Stimulated activated CD4-positive, alpha-beta T cell treated with anti-CD3 and anti-CD28 coated beads, TNF-alpha, amount 100 ng/mL, for 48 hours (primary cell): ENCODE data around the gene FOS.

Experiments
- DNase-seq, 3 donors: peaks; one replicate each; pipeline ENCODE4 v3.0.0-alpha.2; 2020; ENCODE audit warnings: low read depth in 3 of 3

FOS gene

DNA sequence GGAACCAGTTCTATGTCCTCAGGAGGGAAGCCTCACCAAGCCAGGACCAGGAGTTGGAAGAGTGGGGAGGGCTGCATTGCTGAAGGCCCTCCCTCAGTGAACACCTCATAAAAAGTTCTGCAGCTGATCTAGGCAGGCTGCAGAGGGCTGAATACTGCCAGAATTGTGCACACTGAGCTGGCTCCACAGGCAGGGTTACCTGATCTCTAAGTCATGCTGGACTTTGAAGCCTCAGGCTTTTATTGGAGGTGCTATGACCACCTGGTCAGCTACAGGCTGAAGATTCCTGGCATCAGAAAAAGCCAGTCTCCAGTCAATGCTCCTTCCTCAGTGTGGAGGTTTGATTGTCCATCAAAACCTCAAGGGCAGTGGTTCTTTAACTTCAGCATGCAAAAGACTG lies 39.7 kb downstream of the FOS start:
- no peak for DNase-seq

DNA sequence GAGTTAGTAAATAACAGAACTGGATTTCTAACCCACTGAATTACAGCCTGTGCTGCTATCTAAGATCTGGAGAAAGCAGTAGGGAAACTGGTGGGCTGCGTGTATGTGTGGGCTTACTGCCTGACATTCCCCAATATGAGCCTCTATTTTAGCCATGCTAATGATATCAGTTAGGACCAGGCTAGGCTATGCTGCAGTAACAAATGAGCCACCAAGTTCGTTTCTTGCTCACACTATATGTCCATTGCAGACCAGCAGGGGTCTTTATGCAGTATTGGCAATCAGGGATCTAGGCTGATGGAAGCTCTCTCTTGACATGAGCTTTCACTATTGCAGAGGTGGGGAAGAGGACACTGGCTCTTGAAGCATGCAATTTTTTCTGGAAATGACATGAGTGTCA lies 40.4 kb downstream of the FOS start:
- DNase-seq, result no peak

DNA sequence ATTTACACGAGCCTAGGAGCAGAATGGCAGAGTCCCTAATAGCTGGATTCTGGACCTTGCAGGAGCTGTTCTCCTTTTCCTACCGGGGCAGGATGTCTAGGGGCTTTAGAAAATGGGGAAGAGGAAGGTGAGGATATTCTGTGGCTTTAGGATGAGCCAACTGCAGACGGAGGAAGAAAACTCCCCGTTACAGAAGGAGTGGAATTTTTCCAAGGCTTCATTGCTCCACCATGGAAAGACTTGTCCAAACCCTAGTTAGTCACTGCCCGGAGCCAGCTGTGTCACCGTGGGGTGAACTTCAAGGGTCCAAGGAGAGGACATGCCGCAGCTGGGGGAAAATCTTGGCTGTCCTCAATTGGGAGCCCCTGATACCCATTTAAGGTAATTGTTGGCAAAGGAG lies 41.6 kb downstream of the FOS start:
- DNase-seq, result no peak

DNA sequence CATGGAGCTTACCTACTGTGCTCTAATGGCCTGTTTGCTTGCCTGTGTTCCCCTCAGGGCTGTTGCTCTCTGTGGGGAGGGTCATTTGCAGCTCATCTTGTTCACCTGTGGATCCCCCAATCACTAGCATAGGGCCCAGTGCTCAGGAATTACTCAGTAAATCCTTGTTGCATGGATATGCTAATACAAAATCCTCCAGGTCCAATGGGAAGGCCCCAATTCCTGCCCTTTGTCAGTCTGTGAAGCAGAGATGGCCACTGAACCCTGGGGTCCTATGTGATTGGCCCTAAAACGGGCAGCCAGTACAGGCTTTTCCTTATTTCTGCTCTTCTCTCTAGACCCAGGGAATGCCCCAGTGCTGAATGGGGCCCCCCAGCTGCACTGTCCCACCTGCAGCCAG lies 44.1 kb downstream of the FOS start:
- no peak for DNase-seq

DNA sequence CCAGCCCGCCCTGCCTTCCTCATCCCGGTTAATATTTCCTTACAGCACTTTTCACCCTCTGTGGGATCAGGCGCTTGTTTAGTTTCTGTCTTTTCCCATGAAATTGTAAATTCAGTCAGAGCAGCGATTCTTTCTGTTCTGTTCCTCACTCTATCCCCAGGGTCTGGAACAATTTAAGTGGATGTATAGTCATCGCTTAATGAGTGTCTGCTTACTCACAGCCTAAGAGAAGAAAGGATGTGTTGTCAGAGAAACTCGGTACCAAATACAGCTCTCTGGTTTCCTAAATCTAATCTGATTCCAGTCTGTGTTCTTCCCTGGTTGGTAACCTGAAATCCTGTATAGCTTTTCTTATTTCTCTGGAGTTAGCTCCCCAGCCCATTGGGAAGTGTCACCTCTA lies 44.9 kb downstream of the FOS start:
- DNase-seq, result no peak

DNA sequence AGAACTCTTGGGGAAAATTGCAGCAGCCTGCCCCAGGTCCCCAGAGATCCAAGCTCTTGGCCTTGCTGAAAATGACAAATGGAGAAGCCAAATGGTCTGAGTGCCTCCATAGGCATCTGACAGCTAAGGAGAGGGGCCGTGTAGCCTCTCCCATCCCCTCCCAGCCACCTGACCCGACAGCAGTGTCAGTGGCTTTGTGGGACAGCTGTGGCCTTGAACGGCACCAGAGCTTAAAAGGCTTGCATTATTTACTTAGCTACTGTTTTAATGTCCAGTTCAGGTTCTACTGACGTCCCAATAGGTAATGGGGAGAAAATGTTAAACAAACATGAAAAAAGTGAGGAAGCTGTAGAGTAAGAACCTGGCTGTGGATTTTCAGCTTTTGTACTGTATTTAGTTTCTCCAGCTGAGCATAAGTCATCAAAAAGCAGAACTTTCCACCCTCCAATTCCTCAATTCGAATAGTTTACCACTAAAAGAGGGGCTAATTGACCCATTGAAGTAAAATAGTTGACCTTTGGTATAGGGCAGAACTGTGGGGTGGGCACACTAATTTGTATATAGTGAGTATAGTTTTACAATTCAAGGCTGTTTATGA lies 50.0 kb downstream of the FOS start:
- DNase-seq, result no peak

DNA sequence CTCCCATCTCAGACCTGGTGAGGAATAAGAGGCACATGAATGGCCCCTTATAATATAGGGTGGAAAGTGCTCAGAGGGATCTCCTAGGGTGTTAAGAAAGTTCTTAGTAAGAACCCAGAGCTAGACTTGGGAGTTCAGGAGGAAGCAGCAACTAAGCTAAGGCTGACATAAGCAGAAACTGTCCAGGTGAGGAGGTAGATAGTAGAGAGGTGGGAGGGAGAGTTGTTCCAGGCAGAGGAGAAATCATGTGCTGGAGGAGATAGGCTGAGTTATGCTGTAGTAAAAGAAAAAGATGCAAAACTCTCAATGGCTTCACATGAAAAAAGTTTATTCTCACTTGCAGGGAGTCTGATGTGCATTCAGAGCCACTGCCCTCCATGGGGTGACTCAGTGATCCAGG lies 50.7 kb downstream of the FOS start:
- no peak for DNase-seq

DNA sequence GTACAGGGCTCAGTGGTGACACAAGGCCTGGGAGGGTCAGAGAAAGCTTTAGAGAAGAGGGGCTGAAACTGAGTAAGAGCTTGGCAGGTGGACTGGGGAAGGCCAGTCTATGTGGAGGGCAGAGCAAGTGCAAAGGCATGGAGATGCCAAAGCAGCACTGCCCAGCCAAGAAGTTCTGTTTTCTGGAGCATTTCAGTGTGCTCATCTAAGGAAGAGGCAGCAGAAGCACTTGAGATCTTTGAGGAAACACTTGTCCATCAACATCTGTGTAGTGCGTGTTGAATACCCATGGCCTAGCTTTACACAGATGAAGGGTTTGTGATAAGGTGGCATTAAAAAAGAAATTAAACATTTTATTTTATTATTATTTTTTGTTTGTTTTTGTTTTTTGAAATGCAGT lies 52.8 kb downstream of the FOS start:
- DNase-seq, result no peak
